Ishikawa (cell line): Measurements from ENCODE around the gene NPTX1.

ENCODE experiments used
- CEBPB ChIP-seq: IDR thresholded peaks from 2 replicates; pipeline ENCODE4 v1.6.1; 2012
- CREB1 ChIP-seq: IDR thresholded peaks from 2 replicates; pipeline ENCODE4 v1.6.1; 2012; ENCODE audit warnings: low read depth
- EGR1 ChIP-seq: IDR thresholded peaks from 2 replicates; pipeline ENCODE4 v1.6.1; 2012
- EP300 ChIP-seq: IDR thresholded peaks from 2 replicates; pipeline ENCODE4 v1.6.1; 2012; ENCODE audit warnings: borderline replicate concordance
- FOXM1 ChIP-seq: IDR thresholded peaks from 2 replicates; pipeline ENCODE4 v1.6.1; 2012; ENCODE audit warnings: low read depth, borderline replicate concordance
- MAX ChIP-seq: IDR thresholded peaks from 2 replicates; pipeline ENCODE4 v1.6.1; 2012
- NFIC ChIP-seq: IDR thresholded peaks from 2 replicates; pipeline ENCODE4 v1.6.1; 2012
- RAD21 ChIP-seq: IDR thresholded peaks from 2 replicates; pipeline ENCODE4 v1.6.1; 2012; ENCODE audit warnings: low read depth
- REST ChIP-seq: IDR thresholded peaks from 2 replicates; pipeline ENCODE4 v1.6.1; 2012; ENCODE audit warnings: low read depth, mild to moderate bottlenecking
- TAF1 ChIP-seq: IDR thresholded peaks from 2 replicates; pipeline ENCODE4 v1.6.1; 2012; ENCODE audit warnings: low read depth, mild to moderate bottlenecking
- TEAD4 ChIP-seq: IDR thresholded peaks from 2 replicates; pipeline ENCODE4 v1.6.1; 2012
- USF1 ChIP-seq: IDR thresholded peaks from 2 replicates; pipeline ENCODE4 v1.6.1; 2012
- YY1 ChIP-seq: IDR thresholded peaks from 2 replicates; pipeline ENCODE4 v1.6.1; 2012; ENCODE audit warnings: low read depth
- ZBTB7A ChIP-seq: IDR thresholded peaks from 2 replicates; pipeline ENCODE4 v1.6.1; 2012; ENCODE audit warnings: low read depth

Gene NPTX1

GRCh38 chr17:80475910-80476876, at the start of gene NPTX1:
Gene NPTX1 (minus strand): TSS chr17:80476607. CDS start chr17:80476446, 161 bp downstream.
- TF ChIP-seq YY1: no peak; the same call in 1 of the 2 replicates
- 0 out of 2 replicates have a peak, but pooled peaks have one; percentile 20 for TF ChIP-seq TAF1

GRCh38 chr17:80523956-80524712, 47.7 kb upstream of the NPTX1 start:
- TF ChIP-seq TEAD4 (no peak), REST (no peak), MAX (no peak), YY1 (no peak)

- TF ChIP-seq USF1 (0 out of 2 replicates have a peak, but pooled peaks have one; percentile 14), RAD21 (no peak), EP300 (no peak), CEBPB (no peak), CREB1 (no peak), FOXM1 (no peak)
Measured at GRCh38 chr17:80523054-80523744, 46.8 kb upstream of the NPTX1 start.

GRCh38 chr17:80520810-80521455, 44.5 kb upstream of the NPTX1 start:
- TF ChIP-seq YY1: no peak
- no peak for TF ChIP-seq FOXM1
- no peak for TF ChIP-seq CEBPB
- TF ChIP-seq ZBTB7A: no peak
- no peak for TF ChIP-seq MAX
- no peak for TF ChIP-seq NFIC
- TF ChIP-seq TAF1: no peak
- no peak for TF ChIP-seq RAD21
- TF ChIP-seq CREB1: no peak
- no peak for TF ChIP-seq TEAD4
- TF ChIP-seq USF1: no peak
- TF ChIP-seq EGR1: no peak
- TF ChIP-seq REST: no peak
- TF ChIP-seq EP300: no peak

- no peak for TF ChIP-seq ZBTB7A
- no peak for TF ChIP-seq EP300
- no peak for TF ChIP-seq RAD21
Measured at GRCh38 chr17:80519091-80519781, 42.8 kb upstream of the NPTX1 start.
